Thoracic aorta (tissue), 2 donors: ENCODE measurements around the gene C10orf120. TPM values are rescaled to one million over a fixed set of nuclear protein-coding genes. Genes with fewer than 3 reads are reported as not detected.

Experiments
- ATAC-seq: fragments of 150-250 bp; one replicate; pipeline ENCODE4 v1.8.0; 2017; ENCODE audit warnings: low read depth; ENCODE audit not compliant: insufficient number of reproducible peaks, low FRiP score
- DNase-seq: peaks from one replicate; pipeline ENCODE4 v3.0.0-alpha.2; 2020; ENCODE audit warnings: low spot score
- H3K27ac ChIP-seq, 2 donors: fragments of 200-600 bp; sonication (generic); 1 replicate in 1 of 2; 2 replicates in 1 of 2; pipeline ENCODE4 v1.5.1; 2016; ENCODE audit warnings: mild to moderate bottlenecking in 2 of 2, moderate library complexity in 2 of 2
- H3K27me3 ChIP-seq: fragments of 200-600 bp; sonication (generic); replicated peaks from 2 replicates; pipeline ENCODE4 v1.6.0; 2016; ENCODE audit warnings: mild to moderate bottlenecking; ENCODE audit not compliant: insufficient read depth
- H3K36me3 ChIP-seq: fragments of 200-600 bp; sonication (generic); one replicate; pipeline ENCODE4 v1.5.1; 2016
- H3K4me1 ChIP-seq, 2 donors: fragments of 200-600 bp; sonication (generic); 1 replicate in 1 of 2; 2 replicates in 1 of 2; pipeline versions ENCODE4 v1.5.1 to v1.6.0; 2016; ENCODE audit warnings: low read depth in 2 of 2, mild to moderate bottlenecking in 1 of 2; ENCODE audit not compliant: control insufficient read depth in 1 of 2
- H3K4me3 ChIP-seq: fragments of 200-600 bp; sonication (generic); 2 replicates; pipeline ENCODE4 v1.5.1; 2016; ENCODE audit warnings: mild to moderate bottlenecking
- H3K9me3 ChIP-seq: fragments of 200-600 bp; sonication (generic); 2 replicates; pipeline ENCODE4 v1.5.1; 2016
- total RNA-seq, 2 donors: library from RNA; depleted of rRNA; stranded (reverse); fragments of >200 nt; gene quantifications; one replicate each; pipeline versions ENCODE4 v1.1.0 to v1.2.3, GENCODE V29; 2016
- TF ChIP-seq, protein P1 (sequence below): fragments of 200-600 bp; sonication (generic); IDR thresholded peaks from one replicate; pipeline ENCODE4 v1.5.1; 2019; ENCODE audit warnings: antibody characterized with exemption

Gene C10orf120
- total RNA-seq, 2 donors from 2014 or later, result not detected

- TF ChIP-seq, protein P1, sequence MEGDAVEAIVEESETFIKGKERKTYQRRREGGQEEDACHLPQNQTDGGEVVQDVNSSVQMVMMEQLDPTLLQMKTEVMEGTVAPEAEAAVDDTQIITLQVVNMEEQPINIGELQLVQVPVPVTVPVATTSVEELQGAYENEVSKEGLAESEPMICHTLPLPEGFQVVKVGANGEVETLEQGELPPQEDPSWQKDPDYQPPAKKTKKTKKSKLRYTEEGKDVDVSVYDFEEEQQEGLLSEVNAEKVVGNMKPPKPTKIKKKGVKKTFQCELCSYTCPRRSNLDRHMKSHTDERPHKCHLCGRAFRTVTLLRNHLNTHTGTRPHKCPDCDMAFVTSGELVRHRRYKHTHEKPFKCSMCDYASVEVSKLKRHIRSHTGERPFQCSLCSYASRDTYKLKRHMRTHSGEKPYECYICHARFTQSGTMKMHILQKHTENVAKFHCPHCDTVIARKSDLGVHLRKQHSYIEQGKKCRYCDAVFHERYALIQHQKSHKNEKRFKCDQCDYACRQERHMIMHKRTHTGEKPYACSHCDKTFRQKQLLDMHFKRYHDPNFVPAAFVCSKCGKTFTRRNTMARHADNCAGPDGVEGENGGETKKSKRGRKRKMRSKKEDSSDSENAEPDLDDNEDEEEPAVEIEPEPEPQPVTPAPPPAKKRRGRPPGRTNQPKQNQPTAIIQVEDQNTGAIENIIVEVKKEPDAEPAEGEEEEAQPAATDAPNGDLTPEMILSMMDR, result no peak
- Histone ChIP-seq H3K4me1 (no peaks in the 10 kb centered on the region), H3K36me3 (no peaks in the 10 kb centered on the region), H3K27ac (no peak overlapping the region), H3K27me3 (no peaks in the 10 kb centered on the region), H3K9me3 (no peaks in the 10 kb centered on the region), H3K4me3 (no peak overlapping the region)
- DNase-seq (no peak), ATAC-seq (no peak)
Measured at GRCh38 chr10:122727426-122727825, 27.8 kb upstream of the C10orf120 start.

DNA sequence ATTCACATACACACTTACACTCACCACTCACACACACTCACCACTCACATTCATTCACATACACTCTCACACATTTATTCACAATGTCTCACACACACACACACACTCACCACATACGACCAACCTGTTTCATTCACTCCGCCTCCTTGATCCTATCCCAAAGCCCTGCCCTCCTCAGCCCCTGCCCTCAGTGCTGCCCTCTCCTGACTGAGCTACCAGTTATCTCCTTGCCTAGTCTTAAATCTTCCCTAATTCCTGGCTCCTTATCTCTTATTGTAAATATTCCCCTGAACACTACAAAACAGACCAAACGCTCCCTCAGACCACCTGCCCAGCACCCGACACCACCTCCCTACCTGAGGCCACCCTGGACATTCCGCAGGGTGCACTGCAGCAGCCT, 26.1 kb upstream of the C10orf120 start:
- Histone ChIP-seq H3K27me3 (no peaks in the 10 kb centered on the region), H3K4me3 (no peak overlapping the region), H3K9me3 (no peaks in the 10 kb centered on the region), H3K27ac (no peak overlapping the region), H3K4me1 (no peaks in the 10 kb centered on the region), H3K36me3 (no peaks in the 10 kb centered on the region)
- TF ChIP-seq, protein P1, result no peak
- no peak for ATAC-seq
- DNase-seq, result no peak

DNA sequence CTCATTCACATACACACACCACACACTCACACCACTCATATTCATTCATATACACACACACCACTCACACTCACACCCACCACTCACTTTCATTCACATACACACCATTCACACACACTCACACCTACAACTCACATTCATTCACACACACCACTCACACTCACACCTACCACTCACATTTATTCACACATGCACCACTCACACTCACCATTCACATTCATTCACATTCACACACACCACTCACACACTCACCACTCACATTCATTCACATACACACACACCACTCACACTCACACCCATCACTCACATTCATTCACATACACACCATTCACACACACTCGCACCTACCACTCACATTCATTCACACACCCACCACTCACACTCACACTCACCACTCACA, 25.4 kb upstream of the C10orf120 start:
- no peak overlapping the region for H3K4me3 ChIP-seq
- no peak overlapping the region for H3K27ac ChIP-seq
- H3K36me3 ChIP-seq, result no peaks in the 10 kb centered on the region
- no peaks in the 10 kb centered on the region for H3K9me3 ChIP-seq
- no peak for DNase-seq
- H3K27me3 ChIP-seq, result no peaks in the 10 kb centered on the region
- TF ChIP-seq, protein P1, result no peak
- no peak for ATAC-seq
- no peaks in the 10 kb centered on the region for H3K4me1 ChIP-seq

GRCh38 chr10:122721111-122721510, 21.5 kb upstream of the C10orf120 start:
- H3K27me3 ChIP-seq, result no peaks in the 10 kb centered on the region

GRCh38 chr10:122716025-122716424, 16.4 kb upstream of the C10orf120 start:
- no peaks in the 10 kb centered on the region for H3K9me3 ChIP-seq
- H3K27ac ChIP-seq, result no peak overlapping the region
- no peaks in the 10 kb centered on the region for H3K27me3 ChIP-seq
- H3K4me1 ChIP-seq, result no peaks in the 10 kb centered on the region
- no peak overlapping the region for H3K4me3 ChIP-seq
- TF ChIP-seq, protein P1, result no peak
- ATAC-seq (no peak), DNase-seq (no peak)
- no peaks in the 10 kb centered on the region for H3K36me3 ChIP-seq

More at GRCh38 chr10:122721111-122721510, 21.5 kb upstream of the C10orf120 start:
- TF ChIP-seq, protein P1, result no peak
- Histone ChIP-seq H3K4me3 (no peak overlapping the region), H3K9me3 (no peaks in the 10 kb centered on the region), H3K4me1 (no peaks in the 10 kb centered on the region), H3K36me3 (no peaks in the 10 kb centered on the region), H3K27ac (no peak overlapping the region)
- ATAC-seq (no peak), DNase-seq (no peak)
